Endothelial cell of coronary artery (primary cell): ENCODE measurements around the gene BPGM. TPM values are rescaled to one million over a fixed set of nuclear protein-coding genes. Genes with fewer than 3 reads are reported as not detected.

ENCODE experiments used
- total RNA-seq: library from RNA; depleted of rRNA; stranded (reverse); fragments of >200 nt; gene quantifications from 2 replicates; pipeline ENCODE4 v1.2.3, GENCODE V29; 2014

The BPGM gene
- 29.8 and 45.3 TPM in 2 replicates for total RNA-seq

DNA sequence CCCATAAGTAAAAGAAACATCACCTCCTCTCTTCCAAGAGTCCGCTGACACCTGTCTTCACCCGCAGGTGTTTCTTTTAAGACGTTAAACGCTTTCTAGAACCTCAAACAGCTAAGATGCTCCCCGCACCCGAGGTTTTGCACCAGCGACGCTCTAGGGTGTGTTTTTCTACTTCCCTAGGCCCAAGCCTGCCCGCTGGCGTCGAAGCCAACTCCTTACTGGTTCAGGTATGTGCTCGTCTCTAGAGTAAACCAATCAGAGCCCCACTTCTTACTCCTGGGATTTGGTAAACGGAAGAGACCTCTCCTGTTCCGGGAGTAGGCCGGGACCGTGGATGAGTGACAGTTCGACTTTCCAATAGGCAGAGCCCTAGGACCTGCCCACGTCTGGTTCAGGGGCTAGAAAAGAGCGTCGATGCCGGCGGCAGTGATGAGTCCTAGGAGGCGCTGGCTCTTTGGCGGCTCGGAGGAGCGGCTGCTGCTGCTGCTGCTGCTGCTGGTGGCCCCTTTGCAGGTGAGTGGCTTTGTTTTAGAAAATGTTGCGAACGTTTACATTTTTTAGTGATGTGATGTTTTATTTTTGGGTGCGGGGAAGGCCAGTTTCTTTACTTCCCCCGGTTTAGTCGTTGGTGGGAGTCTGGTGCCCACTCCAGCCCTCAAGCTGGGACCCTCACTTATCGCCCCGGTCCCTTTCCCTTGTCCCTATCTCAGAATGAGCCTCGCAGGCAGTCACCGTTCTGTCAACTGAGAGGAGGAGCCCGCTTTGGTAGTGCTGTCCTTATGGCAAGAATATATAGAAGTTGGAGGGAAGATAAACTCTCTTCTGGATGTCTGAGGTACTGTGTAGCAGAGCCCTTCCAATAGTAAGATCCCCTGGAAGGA is at the start of gene BPGM:
Gene BPGM (plus strand): TSS at position 429 of the 881 bp plus-strand sequence. CDS start 14,655 bp downstream, outside the sequence.

Other genes starting within 250 kb of the BPGM start
- gene AKR1B1, start 187.8 kb upstream of the BPGM start, total RNA-seq = 93.4 and 141 TPM in 2 replicates
- 0.36 and 0.47 TPM in 2 replicates for gene AKR1B10, start 119.3 kb upstream of the BPGM start, total RNA-seq
- gene AKR1B15, start 97.7 kb upstream of the BPGM start, total RNA-seq = not detected in 2 replicates
- gene CALD1, start 132.8 kb downstream of the BPGM start, total RNA-seq = 204 and 330 TPM in 2 replicates